K562 treated with DMSO at 1 percent for 12 hours (cell line): ENCODE data around the gene LAMC1. TPM values are rescaled to one million over a fixed set of nuclear protein-coding genes. Genes with fewer than 3 reads are reported as not detected.

Experiments
- total RNA-seq: library from RNA; unstranded; fragments of 300-600 nt; gene quantifications from 2 replicates; pipeline ENCODE4 v1.2.3, GENCODE V29; 2022; ENCODE audit not compliant: insufficient read depth

Gene LAMC1
- 0.43 TPM in 1 of 2 replicates, not detected in the other for total RNA-seq

DNA sequence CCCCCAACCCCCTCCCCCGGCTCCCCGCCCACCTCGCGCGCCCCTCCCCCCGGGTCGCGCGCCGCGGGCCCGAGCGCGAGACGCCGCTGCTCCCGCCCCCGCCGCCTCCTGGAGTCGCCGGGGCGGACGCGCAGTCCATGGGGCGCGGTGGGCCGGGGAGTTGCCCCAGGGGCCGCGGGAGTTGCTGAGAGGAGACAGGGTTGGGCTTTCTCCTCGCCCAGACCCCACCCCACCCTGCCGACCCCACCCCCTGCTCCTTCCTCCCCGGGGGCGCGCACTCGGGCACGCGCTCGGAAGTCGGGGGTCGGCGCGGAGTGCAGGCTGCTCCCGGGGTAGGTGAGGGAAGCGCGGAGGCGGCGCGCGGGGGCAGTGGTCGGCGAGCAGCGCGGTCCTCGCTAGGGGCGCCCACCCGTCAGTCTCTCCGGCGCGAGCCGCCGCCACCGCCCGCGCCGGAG lies at the start of gene LAMC1:
Gene LAMC1, plus strand, starts transcription at position 275 of the 455 bp plus-strand sequence. CDS start 297 bp downstream, outside the sequence.

DNA sequence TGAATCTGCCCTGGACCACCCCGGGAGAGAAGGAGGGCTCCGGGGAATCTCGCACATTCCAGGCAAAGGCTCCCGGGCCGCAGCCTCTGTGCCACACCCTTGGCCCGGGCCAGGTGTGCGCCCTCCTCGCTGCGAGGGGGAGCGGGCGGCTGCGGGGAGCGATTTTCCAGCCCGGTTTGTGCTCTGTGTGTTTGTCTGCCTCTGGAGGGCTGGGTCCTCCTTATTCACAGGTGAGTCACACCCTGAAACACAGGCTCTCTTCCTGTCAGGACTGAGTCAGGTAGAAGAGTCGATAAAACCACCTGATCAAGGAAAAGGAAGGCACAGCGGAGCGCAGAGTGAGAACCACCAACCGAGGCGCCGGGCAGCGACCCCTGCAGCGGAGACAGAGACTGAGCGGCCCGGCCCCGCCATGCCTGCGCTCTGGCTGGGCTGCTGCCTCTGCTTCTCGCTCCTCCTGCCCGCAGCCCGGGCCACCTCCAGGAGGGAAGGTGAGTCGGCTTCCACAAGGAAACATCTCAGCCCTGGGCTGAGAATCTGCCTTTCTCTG lies 162.8 kb downstream of the LAMC1 start, which contains the start of gene LAMC2:
Gene LAMC2, plus strand, starts transcription at position 324 of the 550 bp plus-strand sequence. Its CDS starts 89 bp downstream, at position 413.

Other genes starting within 250 kb of the LAMC1 start
- gene NPL, start 233.6 kb upstream of the LAMC1 start, total RNA-seq: 27.6 and 38.3 TPM in 2 replicates
- 84.4 and 142 TPM in 2 replicates for gene DHX9, start 184.1 kb upstream of the LAMC1 start, total RNA-seq
- not detected in 2 replicates for gene SHCBP1L, start 70.3 kb upstream of the LAMC1 start, total RNA-seq
- not detected in 2 replicates for gene LAMC2, start 162.8 kb downstream of the LAMC1 start, total RNA-seq